GM19455 (cell line): ENCODE measurements around the gene CACNA1I.

Experiments used
- ATAC-seq: cut with Tn5 transposase; IDR thresholded peaks from one replicate; pipeline ENCODE4 v1.9.1; 2021; ENCODE audit not compliant: unreplicated experiment

The CACNA1I gene

DNA sequence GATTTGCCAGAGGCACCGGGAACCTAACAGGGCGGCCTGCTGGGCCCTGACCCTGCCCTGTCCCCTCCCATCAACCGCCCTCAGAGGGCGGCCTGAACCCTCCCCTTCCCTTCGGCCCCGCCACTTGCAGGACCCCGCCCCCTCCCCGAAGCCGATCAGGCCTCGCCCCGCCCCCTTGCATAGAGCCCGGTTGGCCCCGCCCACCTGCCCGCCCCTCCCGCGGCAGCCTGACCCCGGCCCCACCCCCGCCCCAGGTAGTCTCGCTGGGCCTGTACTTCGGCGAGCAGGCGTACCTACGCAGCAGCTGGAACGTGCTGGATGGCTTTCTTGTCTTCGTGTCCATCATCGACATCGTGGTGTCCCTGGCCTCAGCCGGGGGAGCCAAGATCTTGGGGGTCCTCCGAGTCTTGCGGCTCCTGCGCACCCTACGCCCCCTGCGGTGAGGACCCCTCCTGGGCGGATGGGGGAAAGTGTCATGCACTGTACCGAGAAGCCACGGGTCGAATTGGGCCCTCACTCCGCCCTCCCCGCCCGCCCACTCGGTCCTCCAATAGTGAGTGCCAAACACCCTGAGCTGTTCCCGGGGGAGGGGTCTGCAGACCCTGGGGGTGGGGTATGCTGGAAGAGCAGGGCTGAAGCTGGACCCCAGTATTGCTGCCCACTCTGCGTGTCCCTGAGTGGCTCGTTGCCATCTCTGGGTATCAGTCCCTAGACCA lies 94.1 kb downstream of the CACNA1I start:
- ATAC-seq = no peak

DNA sequence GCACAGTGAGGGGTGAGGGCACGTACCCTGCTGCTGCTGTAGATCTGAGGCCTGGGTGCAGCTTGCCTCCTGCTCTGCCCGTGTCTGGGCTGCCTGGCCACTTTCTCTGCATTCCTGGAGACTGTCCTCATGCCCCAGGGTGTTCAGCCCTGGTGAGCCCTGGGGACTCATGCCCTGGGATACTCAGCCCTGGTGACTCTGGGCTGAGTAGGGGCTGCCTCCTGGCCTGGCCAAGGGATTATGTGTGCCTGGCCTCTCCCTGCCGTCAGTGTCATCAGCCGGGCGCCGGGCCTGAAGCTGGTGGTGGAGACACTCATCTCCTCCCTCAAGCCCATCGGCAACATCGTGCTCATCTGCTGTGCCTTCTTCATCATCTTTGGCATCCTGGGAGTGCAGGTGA lies 94.7 kb downstream of the CACNA1I start:
- no peak for ATAC-seq

DNA sequence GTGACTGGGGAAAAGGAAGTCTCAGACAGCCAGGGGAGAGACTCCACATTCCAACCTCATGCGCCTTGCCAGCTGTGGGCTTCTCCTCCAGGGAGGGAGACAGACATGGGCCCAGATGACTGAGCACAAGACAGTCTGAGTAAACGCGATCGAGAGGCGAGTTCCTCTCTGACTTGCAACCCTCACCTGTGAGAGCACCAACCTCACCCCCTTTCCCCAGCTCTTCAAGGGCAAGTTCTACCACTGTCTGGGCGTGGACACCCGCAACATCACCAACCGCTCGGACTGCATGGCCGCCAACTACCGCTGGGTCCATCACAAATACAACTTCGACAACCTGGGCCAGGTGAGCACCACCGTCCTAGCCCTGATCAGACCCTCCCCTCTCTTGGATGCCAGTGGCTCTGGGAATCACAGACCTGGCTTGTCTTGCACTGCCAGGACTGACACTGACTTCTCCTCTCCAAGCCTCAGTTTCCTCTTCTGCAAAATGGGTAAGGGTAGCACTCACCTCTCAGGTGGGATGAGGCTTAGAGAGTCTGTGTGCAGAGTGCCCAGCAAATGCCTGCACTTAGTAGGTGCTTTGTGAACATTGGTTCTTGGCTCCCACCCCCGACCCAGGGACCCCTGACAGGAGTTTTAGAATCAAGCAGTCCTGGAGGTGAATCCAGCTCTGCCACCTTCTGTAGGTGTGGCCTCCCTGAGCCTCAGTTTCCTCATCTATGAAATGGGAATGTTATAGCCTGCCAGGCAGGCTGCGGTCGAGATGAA lies 95.3 kb downstream of the CACNA1I start:
- no peak for ATAC-seq

DNA sequence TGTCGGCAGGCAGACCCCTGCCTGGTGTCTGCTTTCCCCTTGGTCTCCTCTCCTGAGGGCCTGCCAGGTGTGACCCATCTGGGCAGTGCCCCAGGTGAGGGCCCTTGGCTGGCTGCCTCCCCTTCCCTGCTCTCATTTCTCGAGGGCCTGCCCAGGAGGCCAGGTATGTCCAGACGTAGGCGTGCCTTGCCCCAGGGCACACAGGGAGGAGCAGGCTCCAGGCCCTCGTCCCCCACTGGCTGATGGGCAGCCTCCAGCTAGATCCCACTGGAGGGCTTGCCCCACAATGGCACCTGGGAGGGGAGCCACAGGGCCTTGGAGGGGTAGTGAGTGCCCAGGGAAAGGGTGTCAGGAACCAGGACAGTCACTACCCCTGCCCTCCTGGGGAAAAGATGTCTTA lies 95.9 kb downstream of the CACNA1I start:
- ATAC-seq = no peak

DNA sequence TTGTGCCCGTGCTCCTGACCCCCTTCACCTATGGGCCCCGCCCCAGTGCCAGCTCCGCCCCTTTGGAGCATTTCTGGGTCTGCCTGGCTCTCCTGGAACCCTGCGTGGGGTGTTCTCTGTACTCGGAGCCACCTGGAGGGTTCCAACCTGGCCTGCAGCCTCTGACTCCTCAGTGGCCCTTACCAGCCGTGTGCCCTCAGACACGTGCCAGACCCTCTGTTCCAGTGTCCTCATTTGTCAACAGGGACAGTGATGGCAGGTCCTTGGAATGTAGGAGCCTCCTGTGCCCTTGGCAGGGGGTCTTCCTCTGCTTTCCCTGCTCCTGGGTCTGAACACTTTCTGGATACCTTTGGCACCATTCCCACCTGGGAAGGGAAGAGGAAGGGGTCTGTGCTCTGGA lies 96.4 kb downstream of the CACNA1I start:
- no peak for ATAC-seq

DNA sequence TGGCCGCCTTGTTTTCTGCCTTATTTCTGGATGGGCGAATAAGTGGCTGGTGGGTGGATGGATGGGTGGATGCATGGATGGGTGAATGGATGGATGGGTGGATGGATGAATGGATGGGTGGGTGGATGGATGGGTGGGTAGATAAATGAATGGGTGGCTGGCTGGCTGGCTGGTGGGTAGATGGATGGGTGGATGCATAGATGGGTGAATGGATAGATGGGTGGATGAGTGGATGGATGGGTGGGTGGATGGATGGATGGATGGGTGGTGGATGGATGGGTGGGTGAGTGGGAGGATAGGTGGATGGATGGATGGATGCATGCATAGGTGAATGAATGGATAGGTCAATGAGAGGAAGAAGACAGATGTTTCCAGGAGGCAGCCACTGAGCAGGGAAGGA lies 98.9 kb downstream of the CACNA1I start:
- ATAC-seq = no peak

DNA sequence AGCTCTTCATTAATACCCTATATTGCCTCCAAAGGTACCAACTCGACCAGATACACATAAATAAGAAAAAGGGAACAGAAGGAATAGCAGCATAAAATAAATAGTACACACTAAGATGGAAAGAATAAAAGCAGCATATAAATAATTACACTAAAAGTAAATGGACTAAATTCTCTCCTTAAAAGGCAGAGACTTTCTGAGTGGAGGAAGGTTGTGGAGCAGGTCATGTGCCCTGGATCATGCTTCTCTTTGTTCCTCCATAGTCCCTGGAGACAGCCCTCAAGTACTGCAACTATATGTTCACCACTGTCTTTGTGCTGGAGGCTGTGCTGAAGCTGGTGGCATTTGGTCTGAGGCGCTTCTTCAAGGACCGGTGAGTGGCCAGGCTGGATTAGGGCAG lies 101.4 kb downstream of the CACNA1I start:
- no peak for ATAC-seq

DNA sequence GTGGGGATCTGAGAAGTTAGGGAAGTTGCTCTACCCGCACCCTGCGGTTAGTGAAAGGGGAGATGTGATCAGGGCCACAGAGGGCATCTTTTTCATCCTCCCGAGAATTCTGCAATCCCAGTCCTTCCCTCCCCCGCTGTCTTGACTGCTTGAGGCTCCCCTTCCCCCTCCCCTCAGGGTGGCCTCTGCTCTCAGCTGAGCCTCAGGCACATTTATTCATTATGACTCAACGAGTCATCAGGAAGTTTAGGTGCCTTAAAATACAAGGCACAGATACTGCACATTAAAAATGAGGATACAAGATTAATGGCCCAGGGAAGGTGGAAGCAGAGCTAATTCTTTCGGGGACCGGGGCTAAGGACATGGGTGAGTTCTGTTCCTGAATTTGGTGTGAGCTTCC lies 104.0 kb downstream of the CACNA1I start:
- no peak for ATAC-seq

DNA sequence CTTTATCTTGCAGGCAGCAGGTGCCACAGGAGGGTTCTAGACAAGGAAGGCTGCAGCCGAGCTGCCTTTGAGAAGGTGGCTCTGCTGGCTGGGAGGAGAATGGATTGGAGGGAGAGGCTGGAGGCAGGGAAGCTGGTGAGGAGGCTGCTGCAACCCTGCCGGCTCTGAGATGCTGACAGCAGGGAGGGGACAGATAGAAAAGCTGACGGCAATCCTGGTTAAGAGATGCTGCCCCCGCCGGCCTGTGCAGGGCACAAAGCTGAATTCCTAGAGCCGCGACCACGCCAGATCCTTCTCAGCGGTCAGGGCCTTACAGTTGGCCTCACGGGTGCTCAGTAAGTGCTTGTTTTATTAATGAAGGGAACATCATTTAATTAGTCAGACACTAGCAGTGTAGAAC lies 105.4 kb downstream of the CACNA1I start:
- ATAC-seq = no peak

DNA sequence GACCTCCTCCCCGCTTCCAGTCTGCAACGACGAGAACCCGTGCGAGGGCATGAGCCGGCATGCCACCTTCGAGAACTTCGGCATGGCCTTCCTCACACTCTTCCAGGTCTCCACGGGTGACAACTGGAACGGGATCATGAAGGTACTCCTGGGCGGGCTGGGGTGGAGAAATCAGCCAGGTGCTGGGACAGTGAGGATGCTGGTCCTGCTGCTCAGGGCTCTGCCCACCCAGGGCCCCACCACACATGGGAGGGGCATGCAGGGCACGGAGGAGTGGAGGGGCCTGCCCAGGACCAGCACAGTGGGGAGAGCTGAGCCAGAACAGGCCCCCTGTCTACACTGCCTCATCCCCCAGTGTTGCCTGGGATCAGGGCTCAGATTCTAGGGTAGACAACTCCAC lies 107.4 kb downstream of the CACNA1I start:
- ATAC-seq = no peak

DNA sequence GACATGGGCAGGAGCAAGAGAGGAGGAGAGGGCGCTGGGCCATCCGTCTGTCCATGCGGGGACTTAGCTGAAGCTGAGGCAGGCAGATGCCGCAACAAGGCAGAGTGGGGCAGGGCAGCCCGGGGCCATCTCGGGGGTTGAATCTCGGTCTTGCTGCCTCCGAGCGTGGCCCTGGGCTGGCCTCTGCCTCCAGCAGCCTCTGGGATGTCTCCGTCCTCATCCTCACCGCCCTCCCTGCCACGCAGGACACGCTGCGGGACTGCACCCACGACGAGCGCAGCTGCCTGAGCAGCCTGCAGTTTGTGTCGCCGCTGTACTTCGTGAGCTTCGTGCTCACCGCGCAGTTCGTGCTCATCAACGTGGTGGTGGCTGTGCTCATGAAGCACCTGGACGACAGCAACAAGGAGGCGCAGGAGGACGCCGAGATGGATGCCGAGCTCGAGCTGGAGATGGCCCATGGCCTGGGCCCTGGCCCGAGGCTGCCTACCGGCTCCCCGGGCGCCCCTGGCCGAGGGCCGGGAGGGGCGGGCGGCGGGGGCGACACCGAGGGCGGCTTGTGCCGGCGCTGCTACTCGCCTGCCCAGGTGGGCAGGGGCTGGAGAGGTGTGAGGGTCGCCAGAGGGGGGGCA lies 108.4 kb downstream of the CACNA1I start:
- no peak for ATAC-seq

DNA sequence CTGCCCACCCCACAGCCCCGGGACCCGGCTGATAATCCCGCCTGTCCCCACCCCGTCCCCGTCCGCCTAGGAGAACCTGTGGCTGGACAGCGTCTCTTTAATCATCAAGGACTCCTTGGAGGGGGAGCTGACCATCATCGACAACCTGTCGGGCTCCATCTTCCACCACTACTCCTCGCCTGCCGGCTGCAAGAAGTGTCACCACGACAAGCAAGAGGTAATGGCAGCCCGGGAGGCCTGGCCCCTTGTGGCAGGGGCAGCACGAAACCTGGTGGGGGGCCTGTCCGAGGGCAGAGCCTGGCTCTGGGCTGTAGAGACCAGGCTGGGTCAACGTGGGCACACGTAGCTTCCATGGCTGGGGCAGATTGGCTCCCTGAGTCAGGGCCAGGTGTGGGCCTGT lies 109.1 kb downstream of the CACNA1I start:
- no peak for ATAC-seq

DNA sequence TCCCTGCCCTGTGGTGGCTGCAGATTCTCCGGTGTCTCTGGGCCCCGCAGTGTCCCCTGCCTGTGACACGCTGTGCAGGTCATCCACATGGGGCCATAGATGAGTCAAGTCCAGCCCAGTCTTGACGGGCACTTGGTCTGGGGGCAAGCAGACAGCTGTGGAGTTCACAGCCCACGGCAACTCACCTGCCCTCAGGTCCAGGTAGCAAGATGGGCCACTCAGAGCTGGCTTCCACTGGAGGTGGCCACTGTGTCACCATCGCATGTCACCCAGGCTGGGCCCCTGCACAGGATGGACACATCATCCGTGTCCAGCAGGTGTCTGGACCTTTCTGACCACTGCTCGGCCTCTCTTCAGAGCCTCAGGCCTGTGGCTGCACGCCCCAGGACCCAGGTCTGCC lies 109.9 kb downstream of the CACNA1I start:
- no peak for ATAC-seq

DNA sequence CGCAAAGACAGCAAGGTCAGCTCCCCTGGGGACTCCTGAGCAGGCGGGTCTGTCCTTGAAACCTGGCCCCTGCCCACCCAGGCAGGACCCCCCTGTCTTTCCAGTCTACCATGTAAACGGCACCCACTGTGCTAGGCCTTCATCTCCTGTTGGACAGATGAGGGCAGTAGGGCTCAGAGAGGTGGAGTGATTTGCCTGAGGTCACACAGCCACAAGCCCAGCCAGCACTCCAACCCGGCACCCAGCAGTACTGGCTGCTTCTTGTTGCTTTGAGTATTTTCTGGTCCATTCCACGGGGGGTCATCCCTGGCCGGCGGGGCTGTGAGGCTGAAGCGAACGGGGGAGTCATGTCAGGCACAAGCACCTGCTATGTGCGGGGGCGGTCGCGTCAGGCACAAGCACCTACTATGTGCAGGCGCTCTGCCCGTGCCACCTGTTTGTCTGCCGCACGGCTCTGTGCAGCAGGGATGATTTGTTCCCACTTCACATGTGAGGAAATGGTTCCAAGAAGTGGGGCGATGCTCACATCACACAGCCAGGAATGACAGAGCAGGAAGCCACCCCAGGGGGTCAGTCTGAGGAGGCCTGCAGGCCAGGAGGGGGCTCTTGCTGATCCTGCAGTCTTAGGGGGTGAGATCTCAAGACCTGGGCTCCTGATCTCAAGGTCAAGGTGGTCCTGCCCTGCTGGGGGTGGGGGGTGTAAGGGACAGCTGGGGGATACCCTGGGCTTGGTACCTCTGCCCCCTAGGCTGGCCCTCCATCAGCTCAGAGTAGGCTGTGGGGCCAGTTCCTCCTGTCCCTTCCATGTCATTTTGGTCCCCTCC lies 110.7 kb downstream of the CACNA1I start:
- ATAC-seq = no peak

DNA sequence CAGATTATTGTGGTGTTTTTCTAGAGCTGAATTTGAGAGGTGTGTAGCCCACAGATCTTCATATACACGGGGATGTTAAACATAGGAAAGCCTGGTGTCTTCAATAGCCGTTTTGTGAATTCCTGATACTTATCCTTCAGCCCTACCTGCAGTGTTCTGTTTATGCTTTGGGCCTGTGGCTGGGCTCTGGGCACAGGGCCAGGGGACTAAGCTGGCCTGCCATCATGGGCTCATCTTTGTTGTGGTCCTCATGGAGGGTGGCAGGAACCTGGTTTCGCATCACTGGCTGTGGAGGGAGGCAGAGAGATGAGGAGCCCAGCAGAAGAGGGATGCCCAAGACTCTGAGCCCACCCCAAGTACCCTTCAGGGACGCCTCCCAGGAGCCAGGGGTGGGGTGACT lies 112.4 kb downstream of the CACNA1I start:
- ATAC-seq = no peak

DNA sequence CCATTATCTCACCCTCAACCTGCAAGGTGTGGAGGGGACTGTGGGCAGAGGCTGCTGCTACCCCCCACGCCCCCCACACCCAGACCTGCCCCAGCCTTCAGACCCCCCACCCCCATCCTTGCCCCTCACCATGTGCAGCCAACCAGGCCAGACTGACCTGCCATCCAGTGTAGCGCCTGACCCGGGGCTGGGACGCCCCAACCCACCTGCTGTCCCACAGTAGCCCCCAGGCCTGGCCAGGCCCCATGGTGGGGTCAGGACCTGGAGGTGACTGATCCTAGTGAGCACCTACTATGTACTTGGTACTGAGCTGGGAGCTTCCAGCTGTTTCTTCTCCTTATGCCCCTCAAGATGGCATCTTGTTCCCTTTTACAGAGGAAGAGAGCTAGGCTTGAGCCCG lies 113.1 kb downstream of the CACNA1I start:
- ATAC-seq = no peak

DNA sequence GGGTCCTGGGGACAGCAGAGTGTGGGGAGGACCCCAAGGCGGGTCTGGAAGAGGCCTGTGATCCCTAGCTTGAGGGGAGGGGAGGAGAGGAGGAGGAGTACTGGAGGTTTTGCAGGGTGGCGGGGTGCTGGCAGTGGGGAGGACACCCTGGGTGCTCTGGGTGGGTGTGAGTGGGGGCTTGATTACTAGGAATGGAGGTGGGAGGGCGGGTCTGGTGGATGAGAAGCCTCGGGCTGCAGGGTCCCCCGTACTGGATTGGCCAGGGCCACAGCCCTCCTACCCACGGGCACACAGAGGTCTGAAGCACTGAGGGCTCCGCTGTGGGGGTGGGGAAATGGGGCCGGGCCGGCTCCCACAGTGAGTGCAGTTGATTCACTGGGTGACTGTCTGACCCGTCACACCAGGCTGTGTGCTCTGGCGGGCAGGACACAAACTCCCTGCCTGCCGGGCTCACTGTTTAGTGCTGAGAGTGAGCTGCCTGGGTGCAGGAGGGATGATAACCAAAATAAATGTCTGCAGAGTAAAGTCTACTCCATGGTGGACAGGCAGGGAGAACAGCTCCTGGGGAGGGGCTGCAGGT lies 114.2 kb downstream of the CACNA1I start:
- no peak for ATAC-seq

DNA sequence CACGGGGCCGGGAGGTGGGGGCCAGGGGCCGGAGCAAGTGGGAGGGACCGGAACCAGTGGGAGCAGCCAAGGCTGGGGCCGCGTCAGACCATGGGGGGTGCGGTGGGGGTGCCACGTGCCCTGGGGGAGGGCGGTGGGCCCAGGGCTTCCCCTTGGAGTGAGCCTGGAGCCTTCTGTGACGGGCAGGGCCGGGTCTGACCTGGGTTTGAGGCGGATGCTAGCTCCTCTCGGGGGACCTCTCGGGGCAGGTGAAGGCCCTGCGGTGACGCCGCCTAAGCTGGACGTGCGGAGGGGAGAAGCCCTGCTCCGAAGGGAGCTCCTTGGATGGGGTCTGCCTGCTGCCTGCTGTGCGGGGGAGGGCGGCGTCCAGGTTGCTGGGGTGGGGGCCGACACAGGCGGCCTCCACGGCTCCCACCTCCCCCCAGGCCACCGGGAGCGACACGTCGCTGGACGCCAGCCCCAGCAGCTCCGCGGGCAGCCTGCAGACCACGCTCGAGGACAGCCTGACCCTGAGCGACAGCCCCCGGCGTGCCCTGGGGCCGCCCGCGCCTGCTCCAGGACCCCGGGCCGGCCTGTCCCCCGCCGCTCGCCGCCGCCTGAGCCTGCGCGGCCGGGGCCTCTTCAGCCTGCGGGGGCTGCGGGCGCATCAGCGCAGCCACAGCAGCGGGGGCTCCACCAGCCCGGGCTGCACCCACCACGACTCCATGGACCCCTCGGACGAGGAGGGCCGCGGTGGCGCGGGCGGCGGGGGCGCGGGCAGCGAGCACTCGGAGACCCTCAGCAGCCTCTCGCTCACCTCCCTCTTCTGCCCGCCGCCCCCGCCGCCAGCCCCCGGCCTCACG lies 115.0 kb downstream of the CACNA1I start:
- no peak for ATAC-seq

DNA sequence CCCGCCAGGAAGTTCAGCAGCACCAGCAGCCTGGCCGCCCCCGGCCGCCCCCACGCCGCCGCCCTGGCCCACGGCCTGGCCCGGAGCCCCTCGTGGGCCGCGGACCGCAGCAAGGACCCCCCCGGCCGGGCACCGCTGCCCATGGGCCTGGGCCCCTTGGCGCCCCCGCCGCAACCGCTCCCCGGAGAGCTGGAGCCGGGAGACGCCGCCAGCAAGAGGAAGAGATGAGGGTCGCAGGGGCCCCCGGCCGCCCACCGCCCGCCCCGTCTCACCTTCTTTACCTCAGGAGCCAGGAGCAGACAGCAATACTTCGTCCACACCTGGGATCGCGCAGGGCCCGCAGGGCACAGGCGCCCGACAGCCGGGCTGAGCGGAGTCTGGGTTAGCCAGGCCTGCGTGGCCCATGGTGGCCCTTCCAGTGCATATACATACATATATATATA lies 115.6 kb downstream of the CACNA1I start:
- ATAC-seq = no peak
